A549 (cell line): ENCODE results near the gene ELP5. TPM values are rescaled to one million over a fixed set of nuclear protein-coding genes. Genes with fewer than 3 reads are reported as not detected.

Experiments
- ATAC-seq, 2 experiments: fragments of 200-7000 bp in 1 of 2; fragments of >200 bp in 1 of 2; cut with Nextera tagmentation in 1 of 2; cut with Tn5 transposase in 1 of 2; 3 replicates each; pipeline versions ENCODE4 v1.8.0 to v1.9.1; 2018 to 2020; ENCODE audit warnings: mild to moderate bottlenecking in 1 of 2, moderate library complexity in 1 of 2
- CTCF ChIA-PET: fragments of 300-600 bp; sonication (Branson Sonifier 250); formaldehyde crosslinking; extraction: SDS; loops from one replicate; lab custom pipeline; 2021; ENCODE audit warnings: antibody characterized with exemption, inconsistent platforms; lab: Yijun Ruan, JAX
- POLR2A ChIA-PET: fragments of 350-600 bp; formaldehyde crosslinking; extraction: SDS; loops from one replicate; lab custom pipeline; 2021; ENCODE audit warnings: antibody characterized with exemption, inconsistent platforms; lab: Yijun Ruan, JAX
- DNase-seq, 2 experiments: peaks; one replicate each; pipeline versions ENCODE4 v3.0.0 to v3.0.0-alpha.2; 2011 to 2016; ENCODE audit warnings: low read depth in 1 of 2, low spot score in 1 of 2
- FAIRE-seq: peaks from 2 replicates; lab custom pipeline; 2011; peaks lifted over from hg19 to GRCh38; lab: Jason Lieb, UNC
- H3K27ac ChIP-seq, 2 experiments: fragments of >200 bp; sonication (Bioruptor Twin); formaldehyde crosslinking; 3 replicates each; pipeline ENCODE4 v1.5.1; 2016 to 2017
- H3K4me1 ChIP-seq: fragments of >200 bp; sonication (Bioruptor Twin); formaldehyde crosslinking; 3 replicates; pipeline ENCODE4 v1.6.1; 2016
- H3K4me2 ChIP-seq: fragments of >200 bp; sonication (Bioruptor Twin); formaldehyde crosslinking; 3 replicates; pipeline ENCODE4 v1.6.1; 2016
- H3K4me3 ChIP-seq: fragments of >200 bp; sonication (Bioruptor Twin); formaldehyde crosslinking; 3 replicates; pipeline ENCODE4 v1.5.1; 2016
- H3K9me3 ChIP-seq: fragments of >200 bp; sonication (Bioruptor Twin); formaldehyde crosslinking; 3 replicates; pipeline ENCODE4 v1.6.1; 2016
- BCL3 ChIP-seq: fragments of >200 bp; sonication (Bioruptor Twin); formaldehyde crosslinking; IDR thresholded peaks from 3 replicates; pipeline ENCODE4 v1.6.1; 2016
- CHD2 ChIP-seq: fragments of 150-350 bp; IDR thresholded peaks from 2 replicates; pipeline ENCODE4 v1.6.1; 2014; ENCODE audit warnings: low read length; ENCODE audit not compliant: partially characterized antibody
- CHD4 ChIP-seq: fragments of 200-600 bp; sonication (generic); IDR thresholded peaks from 2 replicates; pipeline ENCODE4 v1.6.1; 2016; ENCODE audit warnings: antibody characterized with exemption, mild to moderate bottlenecking, borderline replicate concordance
- CTCF ChIP-seq: fragments of >200 bp; sonication (Bioruptor Twin); formaldehyde crosslinking; IDR thresholded peaks from 3 replicates; pipeline ENCODE4 v1.5.1; 2016
- ESRRA ChIP-seq: fragments of 150-350 bp; IDR thresholded peaks from 2 replicates; pipeline ENCODE4 v1.6.1; 2014; ENCODE audit warnings: mild to moderate bottlenecking, low read length, borderline replicate concordance
- GATA3 ChIP-seq: IDR thresholded peaks from 2 replicates; pipeline ENCODE4 v1.6.1; 2012; ENCODE audit warnings: borderline replicate concordance
- HDAC2 ChIP-seq: fragments of 200-600 bp; sonication (generic); IDR thresholded peaks from 2 replicates; pipeline ENCODE4 v1.6.1; 2016
- HOXA7 ChIP-seq: fragments of 250-450 bp; sonication (Bioruptor Pico); IDR thresholded peaks from 2 replicates; pipeline ENCODE4 v1.5.0; 2020; ENCODE audit warnings: mild to moderate bottlenecking, moderate library complexity
- HOXB13 ChIP-seq: fragments of 250-450 bp; sonication (Bioruptor Pico); IDR thresholded peaks from 2 replicates; pipeline ENCODE4 v1.5.0; 2020; ENCODE audit warnings: low read depth, mild to moderate bottlenecking, moderate library complexity
- JUN ChIP-seq, 2 experiments: fragments of >200 bp; sonication (Bioruptor Twin); formaldehyde crosslinking; IDR thresholded peaks; 2 replicates in 1 of 2; 3 replicates in 1 of 2; pipeline ENCODE4 v1.6.1; 2016 to 2017
- KDM1A ChIP-seq: fragments of 200-600 bp; sonication (generic); IDR thresholded peaks from 2 replicates; pipeline ENCODE4 v1.6.1; 2016; ENCODE audit warnings: low read depth, mild to moderate bottlenecking
- MAFK ChIP-seq: fragments of 450-650 bp; IDR thresholded peaks from 2 replicates; pipeline ENCODE4 v1.6.1; 2014; ENCODE audit not compliant: partially characterized antibody
- MAX ChIP-seq: IDR thresholded peaks from 2 replicates; pipeline ENCODE4 v1.6.1; 2012
- MAZ ChIP-seq: fragments of 150-350 bp; IDR thresholded peaks from 2 replicates; pipeline ENCODE4 v1.6.1; 2014; ENCODE audit warnings: antibody characterized with exemption, low read depth, low read length, borderline replicate concordance
- MYC ChIP-seq: IDR thresholded peaks from 2 replicates; pipeline ENCODE4 v1.6.1; 2012; ENCODE audit warnings: mild to moderate bottlenecking, inconsistent platforms, low read length, improper control_type of control experiment, borderline replicate concordance
- NFE2L2 ChIP-seq: fragments of 150-350 bp; conservative IDR thresholded peaks from 2 replicates; pipeline ENCODE4 v1.6.1; 2014; ENCODE audit warnings: low read length
- PHF8 ChIP-seq: fragments of 200-600 bp; sonication (generic); IDR thresholded peaks from 2 replicates; pipeline ENCODE4 v1.6.1; 2016; ENCODE audit warnings: low read depth, mild to moderate bottlenecking, antibody characterized with exemption, moderate library complexity, borderline replicate concordance
- RAD21 ChIP-seq, 2 experiments: fragments of >200 bp in 1 of 2; sonication (Bioruptor Twin) in 1 of 2; formaldehyde crosslinking in 1 of 2; IDR thresholded peaks in 1 of 2; conservative IDR thresholded peaks in 1 of 2; 2 replicates in 1 of 2; 3 replicates in 1 of 2; pipeline ENCODE4 v1.6.1; 2012 to 2018; ENCODE audit warnings: inconsistent platforms in 1 of 2
- RARB ChIP-seq: fragments of 250-450 bp; sonication (Bioruptor Pico); IDR thresholded peaks from 2 replicates; pipeline ENCODE4 v1.8.0; 2021; ENCODE audit warnings: mild to moderate bottlenecking, moderate library complexity
- RFX5 ChIP-seq: fragments of 450-650 bp; IDR thresholded peaks from 2 replicates; pipeline ENCODE4 v1.7.1; 2014; ENCODE audit warnings: antibody characterized with exemption, mild to moderate bottlenecking, moderate library complexity
- SMC3 ChIP-seq: fragments of >200 bp; sonication (Bioruptor Twin); formaldehyde crosslinking; IDR thresholded peaks from 3 replicates; pipeline ENCODE4 v1.6.1; 2018; ENCODE audit warnings: inconsistent platforms
- TFCP2L1 ChIP-seq: fragments of 250-450 bp; sonication (Bioruptor Pico); IDR thresholded peaks from 2 replicates; pipeline ENCODE4 v1.5.0; 2021; ENCODE audit warnings: mild to moderate bottlenecking
- TP53 ChIP-seq: fragments of 250-450 bp; sonication (Bioruptor Pico); IDR thresholded peaks from 2 replicates; pipeline ENCODE4 v1.5.0; 2021; ENCODE audit warnings: mild to moderate bottlenecking, moderate library complexity
- ZC3H11A ChIP-seq: fragments of 450-650 bp; IDR thresholded peaks from 2 replicates; pipeline ENCODE4 v1.6.1; 2014; ENCODE audit warnings: antibody characterized with exemption, mild to moderate bottlenecking
- ZNF302 ChIP-seq: fragments of 250-450 bp; sonication (Bioruptor Pico); IDR thresholded peaks from 2 replicates; pipeline ENCODE4 v1.9.0; 2021; ENCODE audit warnings: inconsistent platforms, mild to moderate bottlenecking, moderate library complexity
- WGBS: methylation state at CpG from one replicate; pipeline ENCODE4 v1.1.6; 2017; ENCODE audit errors: missing lambda C conversion rate; 5-methylcytosine and 5-hydroxymethylcytosine counted together
- polyA plus RNA-seq, 4 experiments: library from polyadenylated mRNA; depleted of rRNA in 3 of 4; stranded (reverse); fragments of >200 nt; fragmentation: RNase III in 1 of 4; extraction: RNeasy Plus Mini Kit Qiagen cat#74134 plus additional on column Dnase treatment in 1 of 4; gene quantifications; 2 replicates in 3 of 4; 3 replicates in 1 of 4; pipeline ENCODE4 v1.2.3, GENCODE V29; 2011 to 2017
- TF ChIP-seq, protein P1 (sequence below): fragments of 250-450 bp; sonication (Bioruptor Pico); IDR thresholded peaks from 2 replicates; pipeline ENCODE4 v1.5.0; 2020; ENCODE audit warnings: low read depth, mild to moderate bottlenecking, moderate library complexity
- TF ChIP-seq, protein P2 (sequence below): IDR thresholded peaks from 2 replicates; pipeline ENCODE4 v1.6.1; 2012; ENCODE audit warnings: low read depth, borderline replicate concordance
- TF ChIP-seq, protein P3 (sequence below): fragments of 450-650 bp; IDR thresholded peaks from 2 replicates; pipeline ENCODE4 v1.6.1; 2014; ENCODE audit warnings: antibody characterized with exemption

ELP5 gene
- polyA plus RNA-seq, 2 of the 4 experiments (the other 2 are of a cell fraction), result 92.1 to 133 TPM

GRCh38 chr17:7241090-7241733 is 10.8 kb upstream of the ELP5 start:
- ATAC-seq, result no peak
- CTCF ChIA-PET, result interaction anchor here (0.6 to 17.3 kb wide), 10 partner anchors 10 to 575 kb away, joined by 3 to 169 read pairs (median 6); partner anchors contain the start of genes ACADVL, CTDNEP1, DLG4 and ELP5
- peak overlapping the region; percentile 86 for H3K4me3 ChIP-seq
- peaks cover 36% of the 10 kb centered on the region for H3K4me1 ChIP-seq
- POLR2A ChIA-PET, result interaction anchor here (1.1 to 2.9 kb wide), 2 partner anchors 10 to 15 kb away, joined by 3 to 15 read pairs; partner anchors contain the start of genes CTDNEP1 and ELP5
- H3K27ac ChIP-seq, result peak overlapping the region; percentile 96 to 99
- no peak for FAIRE-seq
- 56% methylated on average over 9 of the region's 9 CpGs for WGBS
- TF ChIP-seq HOXA7 (CRISPR knock-in tag) (no peak), NFE2L2 (no peak), GATA3 (no peak), MAZ (no peak)
- DNase-seq, result no peak
- H3K4me2 ChIP-seq, result peak overlapping the region; percentile 97
- no peaks in the 10 kb centered on the region for H3K9me3 ChIP-seq

DNA sequence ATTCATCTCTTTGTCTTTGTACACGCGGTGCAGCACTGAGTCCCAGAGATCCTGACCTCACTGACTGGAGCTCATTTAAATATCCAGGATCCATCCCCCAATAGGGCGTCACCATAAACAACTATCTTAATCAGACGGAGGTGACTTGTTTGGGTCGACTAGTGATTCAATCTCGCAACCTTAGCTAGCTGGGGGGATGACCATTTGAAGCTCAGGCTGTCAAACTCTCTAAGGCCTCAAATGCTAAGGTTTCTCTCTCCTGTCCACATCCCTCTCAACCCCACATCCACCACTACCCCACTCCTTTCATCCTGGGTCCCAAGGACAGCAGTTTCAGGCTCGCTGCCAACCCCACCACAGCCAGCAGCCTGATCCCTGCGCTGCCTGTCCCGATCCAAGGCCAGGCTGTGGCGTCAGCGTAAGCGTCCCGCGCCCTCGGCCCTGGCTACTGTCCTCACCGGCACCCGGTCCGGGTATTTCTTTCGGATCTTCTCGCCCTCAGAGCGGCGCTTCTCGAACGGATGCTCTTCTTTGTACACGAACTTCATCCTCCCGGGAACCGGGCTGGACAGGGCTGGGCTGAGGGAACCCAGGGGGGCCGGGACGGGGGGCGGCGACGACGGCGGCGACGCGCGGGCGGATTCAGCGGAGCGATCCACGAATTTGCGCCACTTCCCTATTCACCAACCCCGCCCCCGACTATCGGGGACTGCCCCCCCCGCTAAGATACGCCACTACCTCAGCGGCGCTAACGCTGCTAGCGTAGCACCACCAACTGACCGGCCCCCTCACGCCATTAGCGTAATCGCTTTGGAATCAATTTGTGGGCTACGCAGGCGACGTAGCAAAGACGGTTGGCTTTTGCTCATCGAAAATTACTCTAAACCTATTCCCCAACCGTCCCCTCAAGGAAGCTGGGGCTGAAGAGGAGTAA is 10.0 kb upstream of the ELP5 start, which contains the start of gene GABARAP:
TSS of gene GABARAP (minus strand) at position 667 of the 934 bp plus-strand sequence. CDS start at position 548, 119 bp downstream.
- FAIRE-seq (peak; percentile 7), DNase-seq (peak; percentile 77 to 95), ATAC-seq (peak; percentile 9 to 39; a peak in 5 of 6 replicates)
- POLR2A ChIA-PET, result interaction anchor here (1.0 to 2.9 kb wide), 7 partner anchors 8 to 206 kb away, joined by 3 to 15 read pairs (median 4); partner anchors contain the start of genes ACADVL, CTDNEP1, DLG4 and DVL2
- Histone ChIP-seq H3K4me2 (peak within 1 kb of the TSS; percentile 97), H3K4me1 (peaks cover 27% of the 10 kb centered on the region), H3K4me3 (peak within 1 kb of the TSS; percentile 86), H3K9me3 (no peaks in the 10 kb centered on the region), H3K27ac (peak within 1 kb of the TSS; percentile 96 to 99)
- 1% methylated on average over 50 of the region's 62 CpGs for WGBS
- CTCF ChIA-PET, result interaction anchor here (0.6 to 17.3 kb wide), 12 partner anchors 9 to 196 kb away, joined by 3 to 169 read pairs (median 4); partner anchors contain the start of genes ACADVL, CTDNEP1, DLG4 and ELP5
- TF ChIP-seq SMC3 (no peak), CHD4 (no peak), CTCF (no peak), MYC (peak; percentile 47; the same call in 1 of the 2 replicates), TFCP2L1 (CRISPR knock-in tag) (no peak; the same call in 1 of the 2 replicates), RARB (CRISPR knock-in tag) (no peak), ZC3H11A (no peak), BCL3 (no peak; the same call in 2 of the 3 replicates), HOXA7 (CRISPR knock-in tag) (no peak), JUN (IDR thresholded peaks at IDR 0.05) (no peak; a peak in 1 of 5 replicates), CHD2 (peak; percentile 46), ZNF302 (CRISPR knock-in tag) (no peak), HDAC2 (no peak), RAD21 (conservative IDR thresholded peaks at IDR 0.05 in 1 of 2, IDR thresholded peaks at IDR 0.05 in 1 of 2) (no peak), ESRRA (no peak), GATA3 (no peak; the same call in 1 of the 2 replicates), MAFK (no peak), TP53 (CRISPR knock-in tag) (no peak), PHF8 (peak; percentile 81), RFX5 (no peak), KDM1A (no peak), HOXB13 (CRISPR knock-in tag) (no peak), MAX (peak; percentile 31; the same call in 1 of the 2 replicates), MAZ (peak; percentile 60; the same call in 1 of the 2 replicates)
- TF ChIP-seq, protein P1, sequence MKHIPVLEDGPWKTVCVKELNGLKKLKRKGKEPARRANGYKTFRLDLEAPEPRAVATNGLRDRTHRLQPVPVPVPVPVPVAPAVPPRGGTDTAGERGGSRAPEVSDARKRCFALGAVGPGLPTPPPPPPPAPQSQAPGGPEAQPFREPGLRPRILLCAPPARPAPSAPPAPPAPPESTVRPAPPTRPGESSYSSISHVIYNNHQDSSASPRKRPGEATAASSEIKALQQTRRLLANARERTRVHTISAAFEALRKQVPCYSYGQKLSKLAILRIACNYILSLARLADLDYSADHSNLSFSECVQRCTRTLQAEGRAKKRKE, result no peak
- TF ChIP-seq, protein P2, sequence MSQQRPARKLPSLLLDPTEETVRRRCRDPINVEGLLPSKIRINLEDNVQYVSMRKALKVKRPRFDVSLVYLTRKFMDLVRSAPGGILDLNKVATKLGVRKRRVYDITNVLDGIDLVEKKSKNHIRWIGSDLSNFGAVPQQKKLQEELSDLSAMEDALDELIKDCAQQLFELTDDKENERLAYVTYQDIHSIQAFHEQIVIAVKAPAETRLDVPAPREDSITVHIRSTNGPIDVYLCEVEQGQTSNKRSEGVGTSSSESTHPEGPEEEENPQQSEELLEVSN, result peak; percentile 72
- TF ChIP-seq, protein P3, sequence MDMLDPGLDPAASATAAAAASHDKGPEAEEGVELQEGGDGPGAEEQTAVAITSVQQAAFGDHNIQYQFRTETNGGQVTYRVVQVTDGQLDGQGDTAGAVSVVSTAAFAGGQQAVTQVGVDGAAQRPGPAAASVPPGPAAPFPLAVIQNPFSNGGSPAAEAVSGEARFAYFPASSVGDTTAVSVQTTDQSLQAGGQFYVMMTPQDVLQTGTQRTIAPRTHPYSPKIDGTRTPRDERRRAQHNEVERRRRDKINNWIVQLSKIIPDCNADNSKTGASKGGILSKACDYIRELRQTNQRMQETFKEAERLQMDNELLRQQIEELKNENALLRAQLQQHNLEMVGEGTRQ, result 0 out of 2 replicates have a peak, but pooled peaks have one; percentile 2
